HL-60/S4 treated with retinoic acid at 250 ng/mL for 4 days and 3 days (cell line): Measurements from ENCODE around the gene FXR2.

Experiments
- in situ Hi-C: fragments of 300-500 bp; cut with MboI; formaldehyde crosslinking; loops from 2 replicates; pipeline ENCODE4 v1.7.0; 2022; ENCODE audit warnings: low sequenced_read_pairs

The FXR2 gene

DNA sequence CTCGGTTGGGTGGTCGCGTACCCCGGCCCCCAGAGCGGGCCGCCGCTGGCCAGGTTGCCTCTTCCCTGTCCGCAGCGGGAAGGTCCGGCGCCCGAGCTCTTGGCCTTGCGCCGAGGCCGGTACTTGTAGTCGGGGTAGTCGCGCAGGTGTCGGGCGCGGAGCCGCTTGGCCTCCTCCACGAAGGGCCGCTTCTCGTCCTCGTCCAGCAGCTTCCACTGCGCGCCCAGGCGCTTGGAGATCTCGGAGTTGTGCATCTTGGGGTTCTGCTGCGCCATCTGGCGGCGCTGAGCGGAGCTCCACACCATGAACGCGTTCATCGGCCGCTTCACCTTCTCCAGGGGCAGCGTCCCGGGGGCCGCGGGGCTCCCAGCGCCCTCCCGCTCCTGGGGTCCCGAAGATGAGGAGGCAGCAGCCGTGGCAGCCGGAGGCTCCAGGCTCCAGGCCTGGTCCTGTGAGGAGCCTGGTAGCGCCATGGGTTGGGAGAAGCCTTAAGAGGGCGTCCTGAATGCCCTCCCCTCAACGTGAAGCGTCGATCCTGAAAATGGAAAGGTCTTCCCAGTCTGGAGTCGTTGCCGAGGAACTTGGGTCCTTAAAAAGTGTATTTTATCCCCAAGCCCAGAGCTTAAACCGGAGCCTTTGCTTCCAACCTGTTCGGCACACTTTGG lies 25.4 kb downstream of the FXR2 start:
- in situ Hi-C loops, result no loop called here

DNA sequence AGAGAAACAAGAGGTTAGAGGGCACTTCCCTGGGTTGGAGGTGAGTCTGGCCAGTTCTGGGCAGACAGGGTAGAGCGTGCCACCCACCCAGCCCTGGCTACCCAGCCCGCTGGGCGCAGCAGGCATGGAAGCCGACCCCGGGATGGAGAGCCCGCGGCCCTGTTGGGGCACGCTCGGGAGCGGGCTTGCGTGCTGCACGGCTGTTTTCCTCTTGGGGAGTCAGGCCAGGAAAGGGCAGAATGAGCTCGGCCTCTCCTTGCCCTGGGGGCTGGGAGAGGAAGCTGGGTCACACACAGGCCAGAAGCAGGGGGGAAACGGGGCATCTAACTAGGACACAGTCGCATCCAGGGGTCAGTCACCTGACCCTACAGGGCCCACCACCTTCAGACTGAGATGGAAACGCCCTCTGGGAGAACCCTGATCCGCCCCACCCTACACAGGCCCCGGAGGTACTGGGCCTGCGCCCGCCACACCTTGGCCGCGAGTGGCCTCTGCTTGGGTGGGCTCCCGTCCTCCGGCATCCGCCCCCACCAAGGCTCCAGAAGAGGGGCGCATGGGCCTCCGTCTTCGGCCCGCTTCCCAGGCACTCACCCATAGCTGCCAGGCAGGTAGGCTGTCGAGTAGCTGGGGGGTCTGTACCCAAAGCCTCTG lies 26.0 kb downstream of the FXR2 start:
- in situ Hi-C loops, result no loop called here

DNA sequence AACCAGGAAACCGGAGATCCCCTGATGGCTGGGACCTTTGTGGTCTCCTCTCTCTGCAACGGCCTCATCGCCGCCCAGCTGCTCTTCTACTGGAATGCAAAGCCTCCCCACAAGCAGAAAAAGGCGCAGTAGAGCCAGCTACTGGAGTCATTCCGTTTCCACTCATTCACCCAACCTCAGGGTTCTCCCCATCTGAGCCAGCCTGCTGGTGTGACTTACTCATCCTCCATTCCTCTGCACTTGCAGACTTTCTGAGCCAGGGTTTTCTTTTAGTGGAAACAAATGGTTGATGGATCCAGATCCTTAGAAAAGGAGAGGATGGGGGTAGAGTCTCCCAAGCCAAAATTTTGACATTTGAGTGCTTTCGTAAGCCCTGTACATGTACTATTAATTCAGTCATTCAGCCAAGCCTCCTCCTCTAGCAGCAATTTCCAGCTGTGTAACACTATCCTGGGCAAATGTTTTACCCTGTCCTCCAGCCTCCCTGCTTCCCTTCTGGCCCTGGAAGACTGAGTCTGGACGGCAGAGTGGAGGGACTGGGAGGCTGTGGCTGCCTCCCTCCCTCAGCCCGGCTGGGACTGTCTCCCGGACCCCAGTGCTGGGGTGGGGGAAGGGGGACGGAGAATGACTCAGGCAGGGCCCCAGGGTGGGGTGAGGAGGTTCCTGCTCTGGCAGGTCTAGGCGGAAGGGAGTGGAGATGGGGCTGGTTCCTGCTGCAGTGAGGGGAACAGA lies 27.1 kb downstream of the FXR2 start:
- in situ Hi-C loops, result no loop called here

DNA sequence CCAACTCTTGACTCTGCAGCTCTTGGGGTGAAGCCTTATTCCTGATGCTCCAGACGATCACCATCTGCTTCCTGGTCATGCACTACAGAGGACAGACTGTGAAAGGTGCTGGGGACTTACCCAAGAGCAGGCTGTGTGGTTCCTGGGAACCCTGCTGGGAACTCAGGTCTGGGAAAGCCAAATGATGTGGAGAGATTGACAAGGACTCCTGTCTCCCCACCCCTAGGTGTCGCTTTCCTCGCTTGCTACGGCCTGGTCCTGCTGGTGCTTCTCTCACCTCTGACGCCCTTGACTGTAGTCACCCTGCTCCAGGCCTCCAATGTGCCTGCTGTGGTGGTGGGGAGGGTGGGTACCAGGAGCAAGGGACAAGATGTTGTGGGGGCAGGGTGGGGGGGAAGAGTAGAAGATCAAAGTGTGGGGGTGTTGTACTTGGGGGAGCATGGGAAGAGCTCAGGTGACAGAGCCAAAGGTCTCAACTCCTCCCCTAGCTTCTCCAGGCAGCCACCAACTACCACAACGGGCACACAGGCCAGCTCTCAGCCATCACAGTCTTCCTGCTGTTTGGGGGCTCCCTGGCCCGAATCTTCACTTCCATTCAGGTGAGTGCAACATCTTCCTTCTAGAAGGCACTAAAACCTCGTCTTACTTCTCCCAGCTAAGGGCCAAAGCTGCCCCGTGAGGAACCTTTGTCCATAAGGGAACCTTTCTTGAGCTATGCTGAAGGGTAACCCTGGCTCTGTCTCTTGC lies 27.9 kb downstream of the FXR2 start:
- in situ Hi-C loops, result no loop called here

DNA sequence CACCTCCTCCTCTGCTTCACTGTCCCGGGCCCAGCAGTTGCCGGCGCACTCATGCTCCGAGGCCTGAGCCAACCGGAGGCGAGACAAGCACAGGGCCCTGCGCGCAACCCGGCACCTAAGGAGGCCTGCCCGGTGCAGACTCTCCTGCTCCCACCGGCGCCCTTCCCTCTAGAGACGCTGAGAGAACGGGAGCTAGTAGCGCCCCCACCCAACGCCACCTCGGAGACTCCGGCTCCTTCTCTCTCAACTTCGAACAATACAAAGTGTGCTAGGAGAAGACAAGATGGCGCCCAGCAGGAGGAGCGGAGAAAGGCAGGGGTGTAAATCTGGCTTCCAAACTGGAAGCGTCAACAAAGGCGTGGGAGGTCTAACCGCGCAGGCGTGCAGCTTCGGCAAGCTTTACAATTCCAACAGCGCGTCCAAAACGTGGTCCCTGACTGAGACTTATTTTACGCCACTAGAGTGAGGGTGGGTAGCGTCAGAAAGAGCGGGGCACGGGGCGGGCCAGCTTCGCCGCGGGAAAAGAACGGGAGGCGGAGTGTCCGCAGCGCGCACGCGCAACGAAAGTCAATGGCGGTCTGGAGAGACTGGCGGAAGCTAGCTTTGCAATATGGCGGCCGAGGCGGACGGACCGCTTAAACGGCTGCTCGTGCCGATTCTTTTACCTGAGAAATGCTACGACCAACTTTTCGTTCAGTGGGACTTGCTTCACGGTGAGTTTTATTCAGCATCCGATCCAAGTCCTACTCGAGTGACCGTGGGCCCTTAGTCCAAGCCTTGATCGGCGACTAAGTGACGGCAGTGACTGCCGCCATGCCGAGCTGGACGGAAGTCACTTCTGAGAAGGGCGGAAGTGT lies 31.2 kb downstream of the FXR2 start, which contains the start of gene MPDU1:
Gene MPDU1, plus strand, starts transcription at position 600 of the 857 bp plus-strand sequence. Its CDS starts 11 bp downstream, at position 611.
- in situ Hi-C loops, result no loop called here

DNA sequence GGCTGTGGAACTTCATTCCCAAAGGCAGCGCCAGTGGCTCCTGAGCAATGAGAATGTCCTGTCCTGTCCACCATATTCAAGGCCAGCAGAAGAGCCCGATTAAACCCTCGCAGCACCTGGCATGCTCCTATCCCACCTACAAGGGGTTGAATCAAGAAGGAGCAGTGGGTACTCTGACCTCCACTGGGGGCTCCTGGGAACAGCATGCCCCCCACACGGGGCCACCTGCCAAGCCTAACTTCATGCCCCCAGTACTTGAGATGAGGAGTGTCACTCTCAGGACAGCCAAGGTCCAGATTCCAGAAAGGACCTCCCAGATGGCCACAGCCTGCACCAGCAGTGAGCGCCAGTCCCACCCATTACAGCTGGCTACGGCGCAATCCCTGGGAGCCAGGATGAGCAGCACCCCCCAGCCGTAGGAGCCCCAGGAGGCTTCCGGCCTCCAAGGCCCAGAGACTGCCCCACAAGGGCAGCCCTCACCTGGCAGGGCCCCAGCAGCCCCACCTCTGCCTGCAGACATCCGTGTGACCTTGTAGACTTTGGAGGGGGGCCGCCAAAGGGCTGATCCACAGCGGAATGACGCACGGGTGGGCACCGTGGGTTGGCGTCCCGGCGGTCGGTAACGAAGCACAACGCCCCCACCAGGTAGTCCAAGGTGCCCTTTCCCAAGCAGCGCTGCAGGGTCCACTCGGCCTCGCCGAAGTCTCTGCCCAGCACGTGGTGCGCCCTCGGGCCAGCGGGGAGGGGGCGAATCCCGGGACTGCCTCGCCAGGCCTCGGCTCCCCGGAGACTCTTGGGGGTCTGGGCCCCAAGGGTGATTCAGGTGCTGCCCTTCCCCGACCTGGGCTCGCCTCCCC lies 32.1 kb downstream of the FXR2 start:
- in situ Hi-C loops, result no loop called here

DNA sequence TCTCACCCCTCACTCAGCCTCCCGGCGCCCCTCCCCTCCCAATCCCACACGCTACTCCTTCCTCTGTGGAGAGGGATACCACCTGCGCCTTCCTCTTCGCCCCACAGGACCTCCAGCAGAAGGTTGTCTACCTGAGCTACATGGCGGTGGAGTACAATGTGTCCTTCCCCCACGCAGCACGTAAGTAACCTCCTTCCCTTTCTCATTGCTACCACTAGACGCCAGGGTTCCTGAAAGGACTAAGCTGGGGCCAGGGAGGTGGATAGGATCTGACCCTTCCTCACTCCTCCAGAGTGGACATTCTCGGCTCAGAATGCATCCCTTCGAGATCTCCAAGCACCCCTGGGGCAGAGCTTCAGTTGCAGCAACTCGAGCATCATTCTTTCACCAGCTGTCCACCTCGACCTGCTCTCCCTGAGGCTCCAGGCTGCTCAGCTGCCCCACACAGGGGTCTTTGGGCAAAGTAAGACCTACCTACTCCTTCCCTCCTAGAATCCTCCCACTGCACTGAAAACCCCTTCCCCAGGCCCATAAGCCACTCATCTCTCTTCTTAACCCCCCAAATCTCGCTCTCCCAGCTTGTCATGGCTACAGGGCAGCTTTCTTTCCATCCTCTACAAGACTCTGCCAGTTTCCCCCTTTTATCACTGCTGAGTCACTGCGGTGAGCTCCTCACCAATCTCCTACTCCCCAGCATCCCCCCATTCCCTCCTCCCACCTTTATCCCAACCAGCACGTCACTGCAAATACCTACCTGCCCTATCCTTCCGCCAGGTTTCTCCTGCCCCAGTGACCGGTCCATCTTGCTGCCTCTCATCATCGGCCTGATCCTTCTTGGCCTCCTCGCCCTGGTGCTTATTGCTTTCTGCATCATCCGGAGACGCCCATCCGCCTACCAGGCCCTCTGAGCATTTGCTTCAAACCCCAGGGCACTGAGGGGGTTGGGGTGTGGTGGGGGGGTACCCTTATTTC lies 33.8 kb downstream of the FXR2 start:
- in situ Hi-C loops, result no loop called here

DNA sequence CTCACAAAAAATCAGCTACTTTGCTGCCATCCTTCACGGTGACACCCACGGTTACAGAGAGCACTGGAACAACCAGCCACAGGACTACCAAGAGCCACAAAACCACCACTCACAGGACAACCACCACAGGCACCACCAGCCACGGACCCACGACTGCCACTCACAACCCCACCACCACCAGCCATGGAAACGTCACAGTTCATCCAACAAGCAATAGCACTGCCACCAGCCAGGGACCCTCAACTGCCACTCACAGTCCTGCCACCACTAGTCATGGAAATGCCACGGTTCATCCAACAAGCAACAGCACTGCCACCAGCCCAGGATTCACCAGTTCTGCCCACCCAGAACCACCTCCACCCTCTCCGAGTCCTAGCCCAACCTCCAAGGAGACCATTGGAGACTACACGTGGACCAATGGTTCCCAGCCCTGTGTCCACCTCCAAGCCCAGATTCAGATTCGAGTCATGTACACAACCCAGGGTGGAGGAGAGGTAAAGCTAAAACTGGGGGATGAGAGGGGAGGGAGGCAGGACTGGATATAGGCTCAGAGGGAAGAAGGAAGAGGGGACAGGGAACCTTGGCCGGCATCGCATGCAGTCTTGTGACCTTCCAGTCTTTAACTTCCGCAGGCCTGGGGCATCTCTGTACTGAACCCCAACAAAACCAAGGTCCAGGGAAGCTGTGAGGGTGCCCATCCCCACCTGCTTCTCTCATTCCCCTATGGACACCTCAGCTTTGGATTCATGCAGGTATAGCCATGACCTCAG lies 34.7 kb downstream of the FXR2 start:
- in situ Hi-C loops, result no loop called here

DNA sequence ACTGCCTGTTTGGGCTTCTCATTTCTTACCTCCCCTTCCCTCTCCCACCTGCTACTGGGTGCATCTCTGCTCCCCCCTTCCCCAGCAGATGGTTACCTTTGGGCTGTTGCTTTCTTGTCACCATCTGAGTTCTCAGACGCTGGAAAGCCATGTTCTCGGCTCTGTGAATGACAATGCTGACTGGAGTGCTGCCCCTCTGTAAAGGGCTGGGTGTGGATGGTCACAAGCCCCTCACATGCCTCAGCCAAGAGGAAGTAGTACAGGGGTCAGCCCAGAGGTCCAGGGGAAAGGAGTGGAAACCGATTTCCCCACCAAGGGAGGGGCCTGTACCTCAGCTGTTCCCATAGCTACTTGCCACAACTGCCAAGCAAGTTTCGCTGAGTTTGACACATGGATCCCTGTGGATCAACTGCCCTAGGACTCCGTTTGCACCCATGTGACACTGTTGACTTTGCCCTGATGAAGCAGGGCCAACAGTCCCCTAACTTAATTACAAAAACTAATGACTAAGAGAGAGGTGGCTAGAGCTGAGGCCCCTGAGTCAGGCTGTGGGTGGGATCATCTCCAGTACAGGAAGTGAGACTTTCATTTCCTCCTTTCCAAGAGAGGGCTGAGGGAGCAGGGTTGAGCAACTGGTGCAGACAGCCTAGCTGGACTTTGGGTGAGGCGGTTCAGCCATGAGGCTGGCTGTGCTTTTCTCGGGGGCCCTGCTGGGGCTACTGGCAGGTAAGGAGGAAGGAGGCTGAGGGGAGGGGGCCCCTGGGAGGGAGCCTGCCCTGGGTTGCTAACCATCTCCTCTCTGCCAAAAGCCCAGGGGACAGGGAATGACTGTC lies 35.5 kb downstream of the FXR2 start, which contains the start of gene CD68:
Gene CD68, plus strand, starts transcription at position 638 of the 833 bp plus-strand sequence. Its CDS starts 40 bp downstream, at position 678.
- in situ Hi-C loops, result no loop called here

DNA sequence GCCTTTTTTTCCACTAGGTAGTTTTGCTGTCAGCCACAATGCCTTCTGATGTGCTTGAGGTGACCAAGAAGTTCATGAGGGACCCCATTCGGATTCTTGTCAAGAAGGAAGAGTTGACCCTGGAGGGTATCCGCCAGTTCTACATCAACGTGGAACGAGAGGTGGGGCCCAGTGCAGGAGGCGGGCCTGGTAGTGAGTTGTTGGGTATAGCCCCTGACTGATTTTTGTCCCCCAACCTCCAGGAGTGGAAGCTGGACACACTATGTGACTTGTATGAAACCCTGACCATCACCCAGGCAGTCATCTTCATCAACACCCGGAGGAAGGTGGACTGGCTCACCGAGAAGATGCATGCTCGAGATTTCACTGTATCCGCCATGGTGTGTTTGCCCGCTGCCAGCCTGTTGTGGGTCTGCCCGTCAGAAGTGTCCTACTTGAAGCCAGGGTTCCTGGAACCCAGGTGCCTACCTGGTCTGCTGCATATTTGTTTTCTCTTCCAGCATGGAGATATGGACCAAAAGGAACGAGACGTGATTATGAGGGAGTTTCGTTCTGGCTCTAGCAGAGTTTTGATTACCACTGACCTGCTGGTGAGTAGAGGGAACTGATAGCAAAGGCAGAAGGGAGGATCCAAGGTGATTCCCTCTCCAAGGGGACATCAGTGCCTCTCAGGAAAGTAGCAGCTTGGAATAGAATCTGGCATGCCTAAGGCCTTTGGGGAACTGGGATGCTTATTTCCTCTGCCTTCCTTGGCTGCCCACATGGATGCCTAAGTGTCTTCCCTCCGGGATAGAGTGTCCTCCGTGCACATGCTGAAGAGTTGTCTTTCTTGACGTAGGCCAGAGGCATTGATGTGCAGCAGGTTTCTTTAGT lies 37.1 kb downstream of the FXR2 start:
- in situ Hi-C loops, result no loop called here

DNA sequence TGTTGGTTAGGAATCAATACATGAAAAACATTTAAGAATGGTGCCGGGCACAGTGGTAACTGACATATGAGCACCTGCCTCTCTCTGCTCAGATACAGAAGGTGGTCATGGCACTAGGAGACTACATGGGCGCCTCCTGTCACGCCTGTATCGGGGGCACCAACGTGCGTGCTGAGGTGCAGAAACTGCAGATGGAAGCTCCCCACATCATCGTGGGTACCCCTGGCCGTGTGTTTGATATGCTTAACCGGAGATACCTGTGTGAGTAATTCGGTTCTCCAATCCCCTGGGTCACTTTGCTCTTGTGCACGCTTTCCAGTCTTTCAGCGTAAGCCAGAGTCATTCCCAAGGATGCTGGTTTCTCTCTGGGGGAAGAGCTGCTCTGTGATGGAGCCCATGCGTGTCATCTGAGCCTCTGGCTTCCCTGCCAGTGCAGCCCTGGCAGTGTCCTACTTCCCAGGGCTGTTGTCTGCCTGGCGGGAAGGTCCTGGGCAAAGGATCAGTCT lies 38.2 kb downstream of the FXR2 start:
- in situ Hi-C loops, result no loop called here

DNA sequence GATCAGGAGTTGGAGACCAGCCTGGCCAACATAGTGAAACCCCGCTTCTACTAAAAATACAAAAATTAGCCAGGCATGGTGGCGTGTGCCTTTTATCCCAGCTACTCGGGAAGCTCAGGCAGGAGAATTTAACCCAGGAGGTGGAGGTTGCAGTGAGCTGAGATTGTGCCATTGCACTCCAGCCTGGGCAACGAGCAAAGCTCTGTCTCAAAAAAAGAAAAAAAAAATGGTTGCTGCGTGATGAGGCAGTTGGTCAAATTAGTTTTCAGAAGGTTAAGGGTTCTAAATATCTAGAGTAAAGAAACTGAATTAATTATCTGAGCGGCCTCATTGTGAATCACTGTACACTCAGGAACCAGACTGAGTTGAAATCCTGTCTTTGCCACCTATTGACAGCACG lies 38.7 kb downstream of the FXR2 start:
- in situ Hi-C loops, result no loop called here

DNA sequence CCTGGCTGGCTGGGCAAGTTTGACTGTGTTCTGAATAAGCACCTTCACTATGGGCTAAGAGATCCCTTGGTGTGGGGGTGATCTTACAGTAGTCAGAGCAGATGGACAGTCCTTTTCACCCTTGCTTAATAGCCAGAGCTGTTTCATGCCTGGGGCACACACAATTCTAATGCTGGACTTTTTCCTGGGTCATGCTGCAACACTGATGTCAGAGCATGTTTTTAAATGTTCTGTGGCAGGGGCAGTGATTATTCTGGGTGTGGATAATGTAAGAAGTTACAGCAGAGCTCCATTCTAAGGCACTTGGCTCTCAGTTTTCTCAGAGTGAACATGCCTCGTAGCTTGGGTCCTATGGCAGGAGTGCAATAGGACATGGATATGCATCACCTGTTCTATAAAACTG lies 39.2 kb downstream of the FXR2 start:
- in situ Hi-C loops, result no loop called here

DNA sequence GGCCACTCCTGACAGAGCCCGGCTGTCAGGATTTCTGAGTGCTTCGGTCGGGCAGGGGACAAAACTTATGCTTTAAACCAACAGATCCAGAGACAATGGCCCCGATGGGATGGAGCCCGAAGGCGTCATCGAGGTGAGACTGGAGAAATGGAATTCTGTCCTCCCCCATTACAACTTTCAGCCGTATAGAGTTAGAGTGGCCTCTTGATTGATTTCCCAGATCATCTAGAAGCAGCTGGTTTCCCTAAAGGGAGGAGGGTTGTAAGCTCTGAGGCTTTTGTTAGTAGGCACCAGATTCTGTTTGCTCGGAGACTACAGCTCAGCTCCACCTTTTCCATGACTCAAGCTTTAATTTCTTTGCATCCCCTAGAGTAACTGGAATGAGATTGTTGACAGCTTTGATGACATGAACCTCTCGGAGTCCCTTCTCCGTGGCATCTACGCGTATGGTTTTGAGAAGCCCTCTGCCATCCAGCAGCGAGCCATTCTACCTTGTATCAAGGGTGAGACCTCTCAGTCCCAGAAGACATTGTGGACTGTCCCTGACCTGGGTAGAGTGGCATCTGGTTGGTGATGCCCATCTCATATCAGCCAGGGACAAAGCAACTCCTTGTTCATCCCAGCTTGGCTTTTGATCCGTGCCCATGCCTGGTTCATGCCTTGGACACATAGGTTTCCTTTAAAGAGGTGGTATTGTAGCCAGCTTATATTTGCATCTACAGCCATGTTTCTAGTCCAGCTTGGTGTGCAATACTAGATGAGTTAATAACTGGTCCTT lies 40.3 kb downstream of the FXR2 start:
- in situ Hi-C loops, result no loop called here
